Ishikawa (cell line): ENCODE results near the gene EYA4.

ENCODE experiments used
- CEBPB ChIP-seq: IDR thresholded peaks from 2 replicates; pipeline ENCODE4 v1.6.1; 2012
- EGR1 ChIP-seq: IDR thresholded peaks from 2 replicates; pipeline ENCODE4 v1.6.1; 2012
- EP300 ChIP-seq: IDR thresholded peaks from 2 replicates; pipeline ENCODE4 v1.6.1; 2012; ENCODE audit warnings: borderline replicate concordance
- YY1 ChIP-seq: IDR thresholded peaks from 2 replicates; pipeline ENCODE4 v1.6.1; 2012; ENCODE audit warnings: low read depth
- ZBTB7A ChIP-seq: IDR thresholded peaks from 2 replicates; pipeline ENCODE4 v1.6.1; 2012; ENCODE audit warnings: low read depth

DNA sequence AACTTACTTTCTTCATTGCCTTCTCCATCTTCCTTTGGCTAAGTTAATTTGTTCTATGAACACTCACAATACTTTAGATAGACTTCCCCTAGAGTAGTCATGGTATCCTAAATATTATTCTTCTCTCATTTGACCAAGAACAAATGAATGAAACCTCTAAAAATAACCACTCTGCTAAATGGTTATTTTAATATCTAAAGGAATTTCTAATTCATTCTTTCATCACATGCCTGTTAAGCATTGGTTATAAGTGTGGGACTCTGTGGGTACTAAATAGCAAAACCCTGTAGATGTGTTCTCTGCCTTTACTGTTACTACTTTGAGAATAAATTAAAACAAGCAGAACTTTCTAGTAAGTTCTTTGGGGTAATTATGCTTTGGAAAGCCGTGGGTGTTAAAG is 138.9 kb downstream of the EYA4 start:
- TF ChIP-seq YY1 (no peak), CEBPB (no peak), EP300 (no peak), EGR1 (no peak), ZBTB7A (no peak)
